GM18519 (cell line): ENCODE measurements around the gene GUCY1A2.

Experiments
- ATAC-seq: cut with Tn5 transposase; IDR thresholded peaks from one replicate; pipeline ENCODE4 v1.9.1; 2021; ENCODE audit warnings: mild to moderate bottlenecking, moderate library complexity; ENCODE audit not compliant: unreplicated experiment, low FRiP score

Gene GUCY1A2

GRCh38 chr11:106765469-106766258, 252.6 kb downstream of the GUCY1A2 start:
- no peak for ATAC-seq

- ATAC-seq, result no peak
Measured at GRCh38 chr11:106763501-106763900, 254.8 kb downstream of the GUCY1A2 start.

- ATAC-seq, result no peak
Measured at GRCh38 chr11:106761745-106762144, 256.5 kb downstream of the GUCY1A2 start.

GRCh38 chr11:106761240-106761639, 257.0 kb downstream of the GUCY1A2 start:
- no peak for ATAC-seq

- no peak for ATAC-seq
Measured at GRCh38 chr11:106748059-106748458, 270.2 kb downstream of the GUCY1A2 start.

GRCh38 chr11:106745941-106746340, 272.3 kb downstream of the GUCY1A2 start:
- ATAC-seq, result no peak

GRCh38 chr11:106733635-106734034, 284.6 kb downstream of the GUCY1A2 start:
- ATAC-seq, result no peak

- ATAC-seq, result no peak
Measured at GRCh38 chr11:106728859-106729258, 289.4 kb downstream of the GUCY1A2 start.

GRCh38 chr11:106728379-106728778, 289.9 kb downstream of the GUCY1A2 start:
- ATAC-seq, result no peak

GRCh38 chr11:106727256-106727655, 291.0 kb downstream of the GUCY1A2 start:
- ATAC-seq, result no peak

GRCh38 chr11:106724293-106724892, 293.9 kb downstream of the GUCY1A2 start:
- ATAC-seq, result no peak

GRCh38 chr11:106723071-106723470, 295.2 kb downstream of the GUCY1A2 start:
- ATAC-seq, result no peak

- no peak for ATAC-seq
Measured at GRCh38 chr11:106717222-106717621, 301.1 kb downstream of the GUCY1A2 start.

GRCh38 chr11:106714199-106714598, 304.1 kb downstream of the GUCY1A2 start:
- no peak for ATAC-seq

- no peak for ATAC-seq
Measured at GRCh38 chr11:106708348-106708747, 309.9 kb downstream of the GUCY1A2 start.

GRCh38 chr11:106706355-106706754, 311.9 kb downstream of the GUCY1A2 start:
- ATAC-seq, result no peak

GRCh38 chr11:106702805-106703204, 315.5 kb downstream of the GUCY1A2 start:
- ATAC-seq, result no peak

GRCh38 chr11:106697058-106697457, 321.2 kb downstream of the GUCY1A2 start:
- ATAC-seq, result no peak

- ATAC-seq, result no peak
Measured at GRCh38 chr11:106695506-106695905, 322.8 kb downstream of the GUCY1A2 start.

- ATAC-seq, result no peak
Measured at GRCh38 chr11:106694501-106694900, 323.8 kb downstream of the GUCY1A2 start.

GRCh38 chr11:106691807-106692365, 326.4 kb downstream of the GUCY1A2 start:
- ATAC-seq, result no peak

GRCh38 chr11:106690923-106691322, 327.4 kb downstream of the GUCY1A2 start:
- no peak for ATAC-seq
